ENCODE data around the gene KCTD21.
"Not testable (repeated sequence)": the region's sequence is repeated elsewhere in the genome, so short reads cannot be mapped to it uniquely, and the experiment has no call there.

KCTD21 gene

DNA sequence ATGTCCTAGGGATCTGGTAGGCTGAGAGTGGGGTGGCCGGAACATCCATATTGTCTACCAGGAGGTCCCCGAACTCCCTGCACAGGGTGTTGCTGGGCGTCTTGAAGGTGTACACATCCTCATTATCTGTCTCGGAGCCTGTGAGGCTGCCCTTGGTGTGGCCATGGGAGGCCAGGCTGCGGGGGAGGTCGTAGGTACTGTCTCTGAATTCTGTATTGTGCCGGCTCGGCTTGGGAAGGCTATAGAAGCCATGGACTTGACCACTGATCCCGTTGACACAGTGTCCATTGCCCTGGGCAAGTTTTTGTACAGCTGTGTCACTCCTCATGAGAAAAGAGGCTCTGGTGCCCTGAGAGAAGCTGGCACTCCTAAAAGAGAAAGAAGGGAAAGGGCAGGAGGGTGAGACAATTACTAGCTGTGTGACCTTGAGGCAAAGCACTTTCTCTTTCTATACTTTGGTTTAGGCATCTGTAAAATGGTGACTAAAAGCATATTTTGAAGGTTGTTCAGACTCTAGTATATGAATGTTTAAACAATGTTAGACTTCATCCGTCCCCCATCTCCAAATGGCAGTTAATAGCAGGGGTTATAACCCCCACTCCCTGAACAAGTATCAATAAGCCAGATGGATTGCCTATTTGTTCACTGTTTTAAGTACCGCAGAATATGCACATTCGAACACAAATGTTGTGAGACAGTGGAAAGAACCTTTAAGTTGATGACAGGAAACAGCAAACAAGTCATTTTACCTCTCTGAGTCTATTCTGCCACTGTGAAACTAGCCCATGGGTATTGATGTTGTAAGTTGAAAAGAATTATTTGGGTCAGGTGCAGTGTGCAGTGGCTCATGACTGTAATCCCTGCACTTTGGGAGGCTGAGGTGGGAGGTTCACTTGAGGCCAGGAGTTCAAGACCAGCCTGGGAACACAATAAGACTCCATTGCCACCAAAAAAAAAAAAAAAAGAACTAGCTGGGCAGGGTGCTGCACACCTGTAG is 38.6 kb upstream of the KCTD21 start:
- H3K4me1 ChIP-seq (ENCODE audit: control insufficient read depth, insufficient read depth, low read length, poor library complexity, severe bottlenecking), result no peaks in the 10 kb centered on the region
- no peak overlapping the region for H3K4me3 ChIP-seq (ENCODE audit: extremely low read depth, insufficient read depth, low read length, poor library complexity, severe bottlenecking)
- no peak overlapping the region for H3K27ac ChIP-seq (ENCODE audit: low read depth, low read length, severe bottlenecking)
- peaks cover 48% of the 10 kb centered on the region for H3K36me3 ChIP-seq (ENCODE audit: control insufficient read depth, insufficient read depth, low read length)
- 96% methylated on average over 9 to 11 of the region's 12 CpGs for WGBS, 2 experiments (ENCODE audit: insufficient coverage in 2 of 2)
- no peaks in the 10 kb centered on the region for H3K9me3 ChIP-seq (ENCODE audit: control insufficient read depth, low read length)

GRCh38 chr11:78224906-78225420 is 36.5 kb upstream of the KCTD21 start:
- 98 to 100% methylated on average over 1 to 4 of the region's 7 CpGs for WGBS, 2 experiments (ENCODE audit: insufficient coverage in 2 of 2)
- H3K36me3 ChIP-seq (ENCODE audit: control insufficient read depth, insufficient read depth, low read length), result peaks cover 69% of the 10 kb centered on the region
- H3K4me1 ChIP-seq (ENCODE audit: control insufficient read depth, insufficient read depth, low read length, poor library complexity, severe bottlenecking), result no peaks in the 10 kb centered on the region
- H3K9me3 ChIP-seq (ENCODE audit: control insufficient read depth, low read length), result no peaks in the 10 kb centered on the region
- H3K4me3 ChIP-seq (ENCODE audit: extremely low read depth, insufficient read depth, low read length, poor library complexity, severe bottlenecking), result no peak overlapping the region
- no peak overlapping the region for H3K27ac ChIP-seq (ENCODE audit: low read depth, low read length, severe bottlenecking)

DNA sequence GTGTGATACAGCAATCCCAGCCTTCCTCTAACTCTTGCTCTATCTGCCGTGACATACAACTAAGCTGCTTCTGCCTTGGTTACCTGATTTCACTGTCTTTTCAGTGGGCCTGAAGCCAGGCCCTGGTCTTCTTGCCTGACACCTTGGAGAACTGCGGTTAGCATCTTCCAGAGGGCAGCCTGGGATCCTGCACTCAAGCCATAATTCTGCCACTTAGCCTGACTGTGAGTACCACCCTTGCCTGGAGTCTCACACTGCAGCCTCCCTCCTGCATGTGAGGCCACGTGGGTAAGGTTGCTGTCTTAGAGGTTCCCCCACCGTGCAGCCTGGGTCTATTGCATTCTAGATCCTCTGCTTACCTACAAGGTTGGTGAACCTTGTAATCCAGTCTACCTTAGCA is 36.1 kb upstream of the KCTD21 start:
- WGBS, 2 experiments (ENCODE audit: insufficient coverage in 2 of 2), result 92 to 94% methylated on average over 4 of the region's 4 CpGs
- no peaks in the 10 kb centered on the region for H3K9me3 ChIP-seq (ENCODE audit: control insufficient read depth, low read length)
- peaks cover 73% of the 10 kb centered on the region for H3K36me3 ChIP-seq (ENCODE audit: control insufficient read depth, insufficient read depth, low read length)
- H3K4me1 ChIP-seq (ENCODE audit: control insufficient read depth, insufficient read depth, low read length, poor library complexity, severe bottlenecking), result no peaks in the 10 kb centered on the region
- no peak overlapping the region for H3K27ac ChIP-seq (ENCODE audit: low read depth, low read length, severe bottlenecking)
- no peak overlapping the region for H3K4me3 ChIP-seq (ENCODE audit: extremely low read depth, insufficient read depth, low read length, poor library complexity, severe bottlenecking)

DNA sequence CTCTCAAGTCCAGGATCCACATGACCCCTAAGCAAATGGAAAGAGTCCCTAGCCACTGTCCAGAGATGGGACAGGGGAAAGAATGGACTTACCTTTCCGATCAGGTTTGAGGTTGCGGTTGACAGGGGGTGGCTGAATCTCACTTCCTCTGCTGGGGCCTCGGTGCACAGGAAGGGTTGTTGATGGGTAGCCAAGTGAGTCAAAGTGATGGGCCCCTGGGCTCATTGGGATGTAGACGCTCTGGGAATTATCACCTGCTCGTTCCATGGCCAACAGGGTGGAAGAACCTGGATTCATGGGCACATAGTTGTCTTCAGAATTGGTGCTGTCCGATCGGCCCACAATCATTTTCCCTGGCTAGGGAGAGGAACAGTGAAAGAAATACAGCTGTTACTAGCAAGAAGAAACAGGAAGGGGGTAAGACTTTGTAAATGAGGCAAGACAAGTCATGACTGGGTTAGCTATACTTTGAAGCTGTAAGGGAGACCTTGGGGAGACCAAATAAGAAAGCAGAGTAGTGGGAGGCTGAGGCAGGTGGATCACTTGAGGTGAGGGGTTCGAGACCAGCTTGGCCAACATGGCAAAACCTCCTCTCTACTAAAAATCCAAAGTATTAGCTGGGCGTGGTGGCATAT is 35.0 kb upstream of the KCTD21 start:
- 92 to 96% methylated on average over 7 of the region's 9 CpGs for WGBS, 2 experiments (ENCODE audit: insufficient coverage in 2 of 2)
- no peaks in the 10 kb centered on the region for H3K4me1 ChIP-seq (ENCODE audit: control insufficient read depth, insufficient read depth, low read length, poor library complexity, severe bottlenecking)
- no peak overlapping the region for H3K4me3 ChIP-seq (ENCODE audit: extremely low read depth, insufficient read depth, low read length, poor library complexity, severe bottlenecking)
- H3K27ac ChIP-seq (ENCODE audit: low read depth, low read length, severe bottlenecking), result no peak overlapping the region
- peaks cover 84% of the 10 kb centered on the region for H3K36me3 ChIP-seq (ENCODE audit: control insufficient read depth, insufficient read depth, low read length)
- no peaks in the 10 kb centered on the region for H3K9me3 ChIP-seq (ENCODE audit: control insufficient read depth, low read length)

DNA sequence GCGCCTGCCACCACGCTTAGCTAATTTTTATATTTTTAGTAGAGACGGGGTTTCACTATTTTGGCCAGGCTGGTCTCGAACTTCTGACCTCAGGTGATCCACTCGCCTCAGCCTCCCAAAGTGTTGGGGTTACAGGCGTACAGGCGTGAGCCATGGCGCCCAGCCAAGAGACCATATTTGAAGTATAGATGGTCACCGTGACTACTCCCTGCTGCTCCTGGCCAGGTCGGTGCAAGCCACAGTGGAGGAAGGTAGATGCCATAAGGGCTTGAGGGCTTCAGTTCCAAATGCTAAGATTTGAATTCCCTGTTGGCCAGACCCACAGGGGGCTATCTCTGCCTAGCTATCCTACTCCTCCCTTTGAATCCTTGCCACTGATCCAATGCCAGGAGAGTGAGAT is 34.3 kb upstream of the KCTD21 start:
- not testable (repeated sequence) for H3K9me3 ChIP-seq (ENCODE audit: control insufficient read depth, low read length); H3K4me3 ChIP-seq (ENCODE audit: extremely low read depth, insufficient read depth, low read length, poor library complexity, severe bottlenecking); H3K27ac ChIP-seq (ENCODE audit: low read depth, low read length, severe bottlenecking); H3K4me1 ChIP-seq (ENCODE audit: control insufficient read depth, insufficient read depth, low read length, poor library complexity, severe bottlenecking)
- WGBS, 2 experiments (ENCODE audit: insufficient coverage in 2 of 2), result 85 to 98% methylated on average over 5 to 9 of the region's 10 CpGs
- H3K36me3 ChIP-seq (ENCODE audit: control insufficient read depth, insufficient read depth, low read length), result peaks cover 91% of the 10 kb centered on the region

GRCh38 chr11:78221396-78222315 is 33.2 kb upstream of the KCTD21 start:
- H3K27ac ChIP-seq (ENCODE audit: low read depth, low read length, severe bottlenecking), result no peak overlapping the region

DNA sequence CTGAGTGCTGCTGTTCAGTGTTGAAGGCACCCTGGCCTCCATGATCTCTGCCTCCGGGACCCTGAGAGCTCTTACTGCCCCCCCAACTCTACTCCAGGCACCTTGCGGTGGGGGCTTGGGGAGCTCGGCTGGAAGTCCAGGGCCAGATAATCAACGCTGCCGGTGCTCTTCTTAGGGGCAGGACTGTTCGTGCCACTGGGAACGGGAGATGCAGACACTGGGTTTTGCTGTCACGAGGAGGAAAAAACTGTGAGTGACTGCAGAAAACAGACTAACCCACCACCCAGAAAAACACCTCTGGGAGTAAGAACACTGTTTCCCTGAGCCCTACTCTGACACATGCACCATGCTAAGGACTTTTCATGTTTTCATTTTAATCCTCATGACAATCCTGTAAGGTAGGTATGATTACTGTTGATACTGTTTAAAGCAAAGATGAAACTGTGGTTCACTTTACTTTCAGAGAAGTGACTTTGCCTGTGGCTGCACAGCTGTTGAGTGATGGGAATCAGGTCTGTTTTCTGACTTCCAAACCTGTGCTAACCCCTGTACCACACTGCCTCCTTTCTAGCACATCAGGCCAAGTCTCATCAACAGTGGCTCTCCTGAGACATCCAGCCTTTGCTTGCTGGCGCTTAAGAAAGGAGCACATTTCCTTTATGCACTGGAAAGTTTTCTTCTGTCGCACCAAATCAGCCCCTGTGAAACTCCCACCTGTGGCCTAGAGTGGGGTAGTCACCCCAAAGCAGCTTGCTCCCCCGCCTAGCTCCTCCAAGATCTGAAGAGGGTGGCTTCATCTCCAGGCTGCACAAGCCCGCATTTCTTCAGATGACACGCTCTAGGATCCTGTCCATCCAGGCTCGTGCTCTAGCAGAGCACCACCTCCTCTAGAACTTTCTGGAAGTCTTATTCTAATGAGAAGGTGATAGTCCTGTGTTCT is 32.1 kb upstream of the KCTD21 start:
- peaks cover 5% of the 10 kb centered on the region for H3K4me1 ChIP-seq (ENCODE audit: control insufficient read depth, insufficient read depth, low read length, poor library complexity, severe bottlenecking)
- 92 to 100% methylated on average over 12 to 13 of the region's 14 CpGs for WGBS, 2 experiments (ENCODE audit: insufficient coverage in 2 of 2)
- no peak overlapping the region for H3K27ac ChIP-seq (ENCODE audit: low read depth, low read length, severe bottlenecking)
- H3K9me3 ChIP-seq (ENCODE audit: control insufficient read depth, low read length), result no peaks in the 10 kb centered on the region
- peaks cover 98% of the 10 kb centered on the region for H3K36me3 ChIP-seq (ENCODE audit: control insufficient read depth, insufficient read depth, low read length)
- no peak overlapping the region for H3K4me3 ChIP-seq (ENCODE audit: extremely low read depth, insufficient read depth, low read length, poor library complexity, severe bottlenecking)

More at GRCh38 chr11:78221396-78222315, 33.2 kb upstream of the KCTD21 start:
- H3K36me3 ChIP-seq (ENCODE audit: control insufficient read depth, insufficient read depth, low read length), result peaks cover 96% of the 10 kb centered on the region
- H3K4me1 ChIP-seq (ENCODE audit: control insufficient read depth, insufficient read depth, low read length, poor library complexity, severe bottlenecking), result peaks cover 5% of the 10 kb centered on the region
- WGBS, 2 experiments (ENCODE audit: insufficient coverage in 2 of 2), result 100% methylated on average over 4 to 7 of the region's 13 CpGs
- H3K9me3 ChIP-seq (ENCODE audit: control insufficient read depth, low read length), result no peaks in the 10 kb centered on the region
- H3K4me3 ChIP-seq (ENCODE audit: extremely low read depth, insufficient read depth, low read length, poor library complexity, severe bottlenecking), result no peak overlapping the region

DNA sequence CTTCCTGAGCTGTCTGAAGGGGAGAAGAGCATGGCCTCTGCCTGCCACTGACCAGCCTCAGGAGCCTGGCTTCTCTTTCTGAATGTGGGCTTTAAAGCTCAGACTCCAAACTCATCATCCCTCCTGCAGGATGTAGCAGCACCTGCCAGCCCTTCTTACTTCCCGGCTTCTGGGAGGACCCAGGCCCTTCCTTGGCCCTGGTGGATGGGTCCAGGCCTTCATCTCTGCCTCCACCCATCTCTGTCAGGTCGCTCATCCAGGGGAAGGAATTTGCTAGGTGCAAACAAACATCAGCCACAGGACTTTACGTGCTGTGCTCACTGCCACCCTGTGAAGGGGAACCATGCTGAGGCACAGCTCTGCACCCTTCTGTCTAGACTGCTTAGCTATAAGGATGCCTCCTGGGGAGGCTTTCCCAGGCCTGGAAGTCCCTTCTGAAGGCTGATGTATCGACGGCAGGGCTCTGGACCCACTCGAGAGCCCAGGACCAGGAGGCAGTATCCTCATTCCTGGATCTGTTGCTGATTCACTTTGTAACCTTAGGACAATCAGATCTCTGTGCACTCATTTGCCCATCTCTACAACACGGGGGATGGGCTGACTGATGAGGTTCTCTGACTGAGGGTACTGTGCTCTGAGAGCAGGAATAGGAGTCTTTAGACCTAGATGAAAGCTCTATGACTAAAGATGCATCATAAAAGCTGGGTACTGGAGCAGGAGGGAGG is 31.2 kb upstream of the KCTD21 start:
- WGBS, 2 experiments (ENCODE audit: insufficient coverage in 2 of 2), result 95 to 97% methylated on average over 5 to 6 of the region's 7 CpGs
- Histone ChIP-seq H3K9me3 (ENCODE audit: control insufficient read depth, low read length) (no peaks in the 10 kb centered on the region), H3K4me1 (ENCODE audit: control insufficient read depth, insufficient read depth, low read length, poor library complexity, severe bottlenecking) (peaks cover 5% of the 10 kb centered on the region), H3K27ac (ENCODE audit: low read depth, low read length, severe bottlenecking) (no peak overlapping the region), H3K36me3 (ENCODE audit: control insufficient read depth, insufficient read depth, low read length) (peaks cover 98% of the 10 kb centered on the region), H3K4me3 (ENCODE audit: extremely low read depth, insufficient read depth, low read length, poor library complexity, severe bottlenecking) (no peak overlapping the region)
